ENCODE measurements around the gene RMDN3.

GRCh38 chr15:40766906-40767837 is 12.1 kb upstream of the RMDN3 start:
- TF ChIP-seq ZNF212 (CRISPR knock-in tag; IDR thresholded peaks at IDR 0.05) (no peak), ATF7 (IDR thresholded peaks at IDR 0.05) (no peak), CBFB (CRISPR knock-in tag; IDR thresholded peaks at IDR 0.05) (no peak), ZNF184 (CRISPR knock-in tag; IDR thresholded peaks at IDR 0.05) (no peak), NELFE (IDR thresholded peaks at IDR 0.05; ENCODE audit: insufficient read depth, insufficient read length) (no peak), ZNF121 (CRISPR knock-in tag; conservative IDR thresholded peaks at IDR 0.05) (no peak), ATF6 (CRISPR knock-in tag; IDR thresholded peaks at IDR 0.05) (no peak), MIER1 (IDR thresholded peaks at IDR 0.05; ENCODE audit: low read depth) (no peak), POLR2G (IDR thresholded peaks at IDR 0.05; ENCODE audit: low read depth, low read length) (peak; percentile 48; the same call in 1 of the 2 replicates), MED1 (CRISPR knock-in tag; IDR thresholded peaks at IDR 0.05; ENCODE audit: borderline replicate concordance) (no peak), RFX5 (IDR thresholded peaks at IDR 0.05; ENCODE audit: low read depth, low read length) (no peak), HEY1 (CRISPR knock-in tag; IDR thresholded peaks at IDR 0.05; ENCODE audit: borderline replicate concordance) (no peak), MTF1 (CRISPR knock-in tag; IDR thresholded peaks at IDR 0.05; ENCODE audit: borderline replicate concordance) (no peak)

Data from K562 (cell line).